SK-N-MC (cell line): ENCODE data around the gene UBE2D1.

Experiments
- EZH2 ChIP-seq: fragments of 200-600 bp; sonication (generic); IDR thresholded peaks from one replicate; pipeline ENCODE4 v1.6.1; 2017; ENCODE audit warnings: antibody characterized with exemption
- FOXP2 ChIP-seq: optimal IDR thresholded peaks from 2 replicates; pipeline ENCODE3; 2011; ENCODE audit warnings: mild to moderate bottlenecking, moderate library complexity; ENCODE audit not compliant: insufficient read depth; ENCODE audit errors: extremely low read length, control extremely low read depth
- POLR2AphosphoS5 ChIP-seq: IDR thresholded peaks from 2 replicates; pipeline ENCODE4 v1.6.1; 2012; ENCODE audit warnings: mild to moderate bottlenecking, low read depth, low read length, borderline replicate concordance

DNA sequence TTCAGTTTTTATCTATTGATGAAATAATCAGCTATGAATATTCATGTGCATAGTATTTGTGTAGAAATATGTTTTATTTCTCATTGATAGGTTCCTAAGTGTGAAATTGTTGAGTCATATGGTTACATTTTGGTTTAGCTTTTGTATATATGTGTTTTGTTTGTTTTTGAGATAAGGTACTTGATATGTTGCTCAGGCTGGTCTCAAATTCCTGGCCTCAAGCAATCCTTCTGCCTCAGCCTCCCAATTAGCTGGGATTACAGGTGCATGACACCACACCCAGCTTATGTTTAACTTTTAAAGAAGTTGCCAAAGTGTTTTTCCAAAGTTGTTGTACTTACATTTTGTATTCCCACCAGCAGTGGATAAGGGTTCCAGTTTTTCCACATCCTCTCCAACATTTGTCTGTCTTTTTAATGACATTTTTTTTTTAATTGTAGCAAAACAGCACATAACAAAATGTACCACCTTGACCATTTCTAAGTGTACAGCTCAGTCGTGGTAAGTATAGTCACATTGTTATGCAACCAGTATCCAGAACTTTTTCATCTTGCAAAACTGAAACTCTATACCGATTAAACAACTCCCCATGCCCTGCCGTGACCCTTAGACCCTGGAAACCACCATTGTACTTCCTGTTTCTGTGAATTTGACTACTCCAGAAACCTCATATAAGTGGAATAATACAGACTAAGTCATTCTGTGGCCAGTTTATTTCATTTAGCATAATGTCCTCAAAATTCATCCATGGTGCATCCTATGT, 12.6 kb upstream of the UBE2D1 start:
- no peak for TF ChIP-seq EZH2
- no peak for TF ChIP-seq POLR2AphosphoS5
- no peak for TF ChIP-seq FOXP2
